T-helper 2 cell treated with Interferon-gamma antibody and Interleukin-4, amounts not matched to agents 100 ng/mL and 5 ng/mL, for 36 hours (primary cell): ENCODE data around the gene ANXA2. TPM values are rescaled to one million over a fixed set of nuclear protein-coding genes. Genes with fewer than 3 reads are reported as not detected.
"Not testable (repeated sequence)": the region's sequence is repeated elsewhere in the genome, so short reads cannot be mapped to it uniquely, and the experiment has no call there.

ENCODE experiments used
- intact Hi-C: fragments of 100-400 bp; cut with micrococcal nuclease; formaldehyde crosslinking; loops from one replicate; pipeline ENCODE4 v1.15.1; 2023
- total RNA-seq: library from RNA; stranded (reverse); gene quantifications from 2 replicates; pipeline ENCODE4 v1.2.3, GENCODE V29; 2022

Gene ANXA2
- total RNA-seq, 1 donor from 2014 or later, result 510 TPM

GRCh38 chr15:60346653-60347052, 51.1 kb downstream of the ANXA2 start:
- intact Hi-C loops, result no loop called here

DNA sequence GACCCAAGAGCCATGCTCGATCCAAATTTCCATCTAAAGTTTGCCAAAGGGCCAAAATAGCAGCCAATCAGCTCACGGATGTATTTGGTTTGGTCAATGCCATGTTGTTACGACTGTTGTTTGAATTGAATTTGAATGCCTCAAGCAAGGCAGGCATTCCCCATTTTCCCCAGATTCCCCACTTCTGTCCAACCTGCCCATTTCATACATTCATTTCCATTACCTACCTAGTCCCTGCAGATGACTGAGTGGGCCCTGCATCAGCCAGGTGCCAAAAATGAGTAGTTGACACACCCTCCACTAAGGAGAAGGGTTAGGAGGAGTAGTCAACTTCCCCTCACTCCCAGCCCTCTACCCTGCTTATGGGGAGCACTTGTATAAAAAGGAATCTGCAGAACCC, 51.7 kb downstream of the ANXA2 start:
- intact Hi-C loops, result no loop called here

- intact Hi-C loops, result no loop called here
Measured at GRCh38 chr15:60345598-60345997, 52.2 kb downstream of the ANXA2 start.

DNA sequence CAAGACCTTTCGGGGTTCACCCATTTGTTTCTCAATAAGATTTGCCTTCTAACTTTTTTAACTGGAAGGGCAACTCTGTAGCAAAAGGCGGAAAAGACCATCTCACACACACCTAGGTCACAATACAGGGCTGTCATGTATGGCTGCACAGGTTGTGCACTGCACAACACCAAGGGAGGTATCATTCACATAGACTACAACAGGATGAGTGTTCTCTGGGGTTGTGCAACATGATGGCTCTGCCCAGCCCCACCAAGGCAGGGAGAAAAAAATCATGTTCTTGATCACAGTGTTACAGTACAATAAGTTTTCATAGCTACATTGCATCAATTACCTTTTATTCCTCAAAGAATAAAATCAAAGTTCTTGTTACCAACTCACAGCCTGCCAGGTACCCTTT, 52.8 kb downstream of the ANXA2 start:
- intact Hi-C loops, result no loop called here

DNA sequence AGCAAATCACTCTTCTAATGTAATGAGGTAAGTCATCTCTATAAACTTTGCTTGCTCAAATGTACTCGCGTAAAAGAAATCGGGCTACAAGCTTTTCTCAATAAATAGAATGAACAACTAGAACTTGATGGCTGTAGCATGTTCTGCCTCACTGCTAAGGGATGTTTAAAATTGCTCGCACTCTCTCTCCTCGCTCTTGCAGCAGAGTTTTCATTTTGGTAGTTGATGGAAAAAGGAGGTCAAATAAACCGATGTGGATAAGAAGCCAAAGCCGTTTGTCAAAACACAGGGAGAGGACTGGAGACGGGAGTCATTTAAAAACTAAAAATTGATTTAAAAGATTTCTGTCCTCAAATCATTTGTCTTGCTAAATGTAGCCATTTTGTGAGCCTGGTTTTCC, 53.3 kb downstream of the ANXA2 start:
- intact Hi-C loops, result no loop called here

GRCh38 chr15:60343221-60343970, 54.4 kb downstream of the ANXA2 start:
- intact Hi-C loops, result no loop called here

DNA sequence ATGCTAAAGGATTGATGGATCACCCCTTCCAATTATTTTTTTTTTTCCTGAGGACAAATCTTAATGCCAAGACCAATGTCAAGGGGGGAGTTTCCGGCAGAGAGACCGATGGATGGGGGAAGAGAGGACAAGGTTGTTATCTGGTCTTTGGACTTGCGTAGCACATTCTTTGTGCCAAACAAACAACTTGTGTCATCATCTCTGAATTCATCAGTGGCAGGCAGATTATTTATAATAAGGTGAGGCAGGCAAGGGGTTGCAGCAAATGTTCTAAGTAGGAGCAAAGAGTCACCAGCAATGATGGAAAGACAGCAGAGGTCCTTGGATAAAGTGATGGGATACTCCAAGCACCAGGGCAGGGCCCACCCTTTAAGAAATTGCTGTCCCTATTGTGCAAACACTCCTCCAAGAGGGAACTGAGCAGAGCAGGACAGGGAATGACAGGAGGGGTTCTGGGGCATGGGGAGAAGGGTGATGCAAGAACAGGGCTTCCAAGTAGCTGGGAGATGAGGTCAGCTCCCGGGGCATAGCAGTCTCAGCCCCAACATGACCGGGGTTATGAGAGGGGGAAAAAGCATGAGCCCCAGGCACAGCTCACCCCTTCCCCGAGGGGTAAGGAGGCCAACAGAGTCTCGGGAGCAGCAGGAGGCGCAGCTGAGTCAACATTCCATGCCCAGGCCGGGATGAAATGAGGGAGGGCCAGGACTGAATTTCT, 57.4 kb downstream of the ANXA2 start:
- intact Hi-C loops, result no loop called here

GRCh38 chr15:60339236-60339635, 58.5 kb downstream of the ANXA2 start:
- intact Hi-C loops, result no loop called here

GRCh38 chr15:60338810-60339209, 59.0 kb downstream of the ANXA2 start:
- intact Hi-C loops, result no loop called here

GRCh38 chr15:60337076-60337475, 60.7 kb downstream of the ANXA2 start:
- intact Hi-C loops, result no loop called here

DNA sequence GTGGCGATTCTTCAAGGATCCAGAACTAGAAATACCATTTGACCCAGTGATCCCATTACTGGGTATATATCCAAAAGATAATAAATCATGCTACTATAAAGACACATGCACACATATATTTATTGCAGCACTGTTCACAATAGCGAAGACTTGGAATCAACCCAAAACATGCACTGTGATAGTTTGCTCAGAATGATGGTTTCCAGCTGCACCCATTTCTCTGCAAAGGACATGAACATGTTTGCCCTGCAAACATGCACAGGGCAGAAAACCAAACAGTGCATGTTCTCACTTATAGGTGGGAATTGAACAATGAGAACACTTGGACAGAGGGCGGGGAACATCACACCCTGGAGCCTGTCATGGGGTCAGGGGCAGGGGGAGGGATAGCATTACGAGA, 62.5 kb downstream of the ANXA2 start:
- intact Hi-C loops, result not testable (repeated sequence)

- intact Hi-C loops, result loop anchor here (2.0 to 10.0 kb wide), 5 partner anchors 124 to 577 kb away; no protein-coding TSS in a partner anchor
Measured at GRCh38 chr15:60328852-60329443, 68.8 kb downstream of the ANXA2 start.

GRCh38 chr15:60326824-60327654, 70.7 kb downstream of the ANXA2 start:
- intact Hi-C loops, result loop anchor here (1.0 to 10.0 kb wide), 7 partner anchors 122 to 636 kb away; no protein-coding TSS in a partner anchor

GRCh38 chr15:60326343-60326742, 71.4 kb downstream of the ANXA2 start:
- intact Hi-C loops, result loop anchor here (2.0 to 10.0 kb wide), 5 partner anchors 122 to 636 kb away; no protein-coding TSS in a partner anchor

DNA sequence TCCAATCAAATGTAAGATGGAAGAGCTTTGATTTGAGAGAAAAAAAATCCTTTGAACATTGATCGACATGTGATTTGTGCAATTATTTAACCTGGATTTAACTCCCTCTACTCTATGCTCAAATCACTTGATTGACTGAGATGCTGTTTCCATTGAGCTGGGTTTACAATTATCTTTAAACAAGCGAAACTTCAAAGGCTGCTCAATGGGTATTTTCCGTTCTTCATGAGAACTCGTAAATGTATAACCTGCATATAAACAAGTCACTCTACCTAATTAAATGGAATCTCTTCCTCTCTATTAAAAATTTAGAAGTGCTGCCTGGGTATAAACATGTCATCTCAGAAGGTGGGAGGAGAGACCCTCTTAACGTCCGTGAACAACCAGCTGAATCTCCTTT, 71.9 kb downstream of the ANXA2 start:
- intact Hi-C loops, result loop anchor here (2.0 to 10.0 kb wide), 5 partner anchors 121 to 635 kb away; no protein-coding TSS in a partner anchor

- intact Hi-C loops, result loop anchor here (5.0 to 10.0 kb wide), 4 partner anchors 120 to 573 kb away; no protein-coding TSS in a partner anchor
Measured at GRCh38 chr15:60324706-60325438, 72.9 kb downstream of the ANXA2 start.

DNA sequence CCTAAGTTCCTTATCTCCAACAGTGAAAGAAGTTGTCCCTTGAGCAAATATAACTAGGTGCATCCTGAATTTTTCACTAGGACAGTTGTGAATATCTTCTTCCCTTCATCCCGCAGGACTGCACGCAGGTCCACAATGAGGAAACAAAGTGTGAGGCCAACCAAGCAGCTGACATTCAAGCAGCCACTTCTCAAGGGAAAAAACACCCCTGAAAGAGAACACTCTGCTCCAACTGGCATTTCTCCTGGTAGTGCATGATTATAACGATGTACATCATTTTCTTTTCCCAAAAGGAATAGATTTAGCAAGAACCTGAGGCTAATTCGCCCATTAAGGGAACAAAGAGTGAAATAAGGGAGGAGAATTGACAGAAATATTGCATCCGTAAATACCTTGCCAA, 74.5 kb downstream of the ANXA2 start:
- intact Hi-C loops, result loop anchor here (10.0 kb wide), 1 partner anchor 119 kb away; no protein-coding TSS in a partner anchor

GRCh38 chr15:60320365-60320764, 77.4 kb downstream of the ANXA2 start:
- intact Hi-C loops, result loop anchor here (10.0 kb wide), 1 partner anchor 116 kb away; no protein-coding TSS in a partner anchor

- intact Hi-C loops, result no loop called here
Measured at GRCh38 chr15:60318216-60318867, 79.4 kb downstream of the ANXA2 start.

DNA sequence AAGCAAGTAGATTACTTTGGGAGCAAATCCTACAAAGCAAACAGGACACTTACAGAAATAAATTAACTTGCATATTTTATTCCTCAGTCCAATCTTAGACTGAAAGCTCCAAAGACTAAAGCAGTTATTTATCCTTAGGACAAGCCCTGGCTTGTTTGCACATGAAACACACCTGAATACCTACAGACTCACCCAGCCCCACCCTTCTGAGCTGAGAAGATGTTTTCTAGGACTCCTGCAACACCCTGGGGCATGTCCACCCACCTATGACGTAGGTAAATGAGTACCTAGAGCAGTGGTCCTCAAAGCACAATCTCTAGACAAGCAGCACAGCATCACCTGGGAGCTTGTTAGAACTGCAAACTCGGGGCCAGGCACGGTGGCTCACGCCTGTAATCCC, 80.8 kb downstream of the ANXA2 start:
- intact Hi-C loops, result no loop called here
